KMS-11 (cell line): ENCODE results near the gene TFG.

Experiments
- H2AFZ ChIP-seq: fragments of 200-600 bp; sonication (generic); 2 replicates; pipeline ENCODE4 v1.6.1; 2016; ENCODE audit warnings: antibody characterized with exemption, mixed run types, low read depth
- H3K27ac ChIP-seq: fragments of 200-600 bp; sonication (generic); 2 replicates; pipeline ENCODE4 v1.6.1; 2016; ENCODE audit warnings: mild to moderate bottlenecking, mixed run types
- H3K27me3 ChIP-seq: fragments of 200-600 bp; sonication (generic); 2 replicates; pipeline ENCODE4 v1.6.1; 2017; ENCODE audit warnings: mild to moderate bottlenecking, low read depth, mixed run types, moderate library complexity; ENCODE audit not compliant: insufficient read depth
- H3K36me3 ChIP-seq: fragments of 200-600 bp; sonication (generic); 2 replicates; pipeline ENCODE4 v1.6.1; 2017; ENCODE audit warnings: mild to moderate bottlenecking, mixed run types; ENCODE audit not compliant: insufficient read depth
- H3K4me1 ChIP-seq: fragments of 200-600 bp; sonication (generic); 2 replicates; pipeline ENCODE4 v1.6.1; 2016; ENCODE audit warnings: mild to moderate bottlenecking, low read depth, mixed run types; ENCODE audit not compliant: poor library complexity, severe bottlenecking
- H3K4me2 ChIP-seq: fragments of 200-600 bp; sonication (generic); 2 replicates; pipeline ENCODE4 v1.7.0; 2016; ENCODE audit warnings: mild to moderate bottlenecking, mixed run types
- H3K4me3 ChIP-seq: fragments of 200-600 bp; sonication (generic); IDR thresholded peaks from 2 replicates; pipeline ENCODE4 v1.6.1; 2017; ENCODE audit warnings: low read depth, low read length, mixed read lengths; ENCODE audit not compliant: insufficient read depth
- H3K79me2 ChIP-seq: fragments of 200-600 bp; sonication (generic); 2 replicates; pipeline ENCODE4 v1.6.1; 2016; ENCODE audit warnings: low read depth, mixed run types; ENCODE audit not compliant: insufficient read depth
- H3K9ac ChIP-seq: fragments of 200-600 bp; sonication (generic); 2 replicates; pipeline ENCODE4 v1.6.1; 2016; ENCODE audit warnings: mild to moderate bottlenecking, mixed run types
- H4K20me1 ChIP-seq: fragments of 200-600 bp; sonication (generic); 2 replicates; pipeline ENCODE4 v1.6.1; 2016; ENCODE audit warnings: mild to moderate bottlenecking, mixed run types; ENCODE audit not compliant: insufficient read depth
- CTCF ChIP-seq: fragments of 200-600 bp; sonication (generic); conservative IDR thresholded peaks from 2 replicates; pipeline ENCODE4 v1.6.1; 2017; ENCODE audit warnings: low read depth, mild to moderate bottlenecking, antibody characterized with exemption, low read length, moderate library complexity, mixed read lengths

TFG gene

GRCh38 chr3:100782906-100783305, 73.6 kb downstream of the TFG start:
- no peak overlapping the region for H3K27ac ChIP-seq
- no peaks in the 10 kb centered on the region for H4K20me1 ChIP-seq
- no peak overlapping the region for H3K9ac ChIP-seq
- H2AFZ ChIP-seq, result no peak overlapping the region
- no peaks in the 10 kb centered on the region for H3K27me3 ChIP-seq
- no peaks in the 10 kb centered on the region for H3K36me3 ChIP-seq
- H3K4me2 ChIP-seq, result no peak overlapping the region
- peaks cover 9% of the 10 kb centered on the region for H3K4me1 ChIP-seq
- H3K4me3 ChIP-seq, result no peak overlapping the region
- TF ChIP-seq CTCF, result no peak
- no peaks in the 10 kb centered on the region for H3K79me2 ChIP-seq

- H3K27ac ChIP-seq, result no peak overlapping the region
- H3K4me3 ChIP-seq, result no peak overlapping the region
- no peak overlapping the region for H3K9ac ChIP-seq
- H4K20me1 ChIP-seq, result no peaks in the 10 kb centered on the region
- H3K36me3 ChIP-seq, result no peaks in the 10 kb centered on the region
- H2AFZ ChIP-seq, result no peak overlapping the region
- H3K79me2 ChIP-seq, result no peaks in the 10 kb centered on the region
- H3K4me1 ChIP-seq, result peaks cover 9% of the 10 kb centered on the region
- no peak overlapping the region for H3K4me2 ChIP-seq
- no peaks in the 10 kb centered on the region for H3K27me3 ChIP-seq
- no peak for TF ChIP-seq CTCF
Measured at GRCh38 chr3:100783619-100784018, 74.3 kb downstream of the TFG start.

- TF ChIP-seq CTCF, result no peak
- no peak overlapping the region for H3K4me3 ChIP-seq
Measured at GRCh38 chr3:100789579-100789978, 80.3 kb downstream of the TFG start.

GRCh38 chr3:100796556-100796955, 87.3 kb downstream of the TFG start:
- TF ChIP-seq CTCF, result peak; percentile 56
- no peak overlapping the region for H3K9ac ChIP-seq

More at GRCh38 chr3:100789579-100789978, 80.3 kb downstream of the TFG start:
- Histone ChIP-seq H2AFZ (no peak overlapping the region), H4K20me1 (no peaks in the 10 kb centered on the region), H3K79me2 (no peaks in the 10 kb centered on the region), H3K36me3 (no peaks in the 10 kb centered on the region), H3K27me3 (no peaks in the 10 kb centered on the region), H3K9ac (no peak overlapping the region), H3K4me2 (no peak overlapping the region), H3K27ac (no peak overlapping the region), H3K4me1 (peaks cover 9% of the 10 kb centered on the region)

More at GRCh38 chr3:100796556-100796955, 87.3 kb downstream of the TFG start:
- H3K27ac ChIP-seq, result no peak overlapping the region
- no peaks in the 10 kb centered on the region for H4K20me1 ChIP-seq
- peak overlapping the region; percentile 15 for H3K4me2 ChIP-seq
- no peaks in the 10 kb centered on the region for H3K36me3 ChIP-seq
- peak overlapping the region; percentile 47 for H2AFZ ChIP-seq
- no peaks in the 10 kb centered on the region for H3K27me3 ChIP-seq
- H3K4me3 ChIP-seq, result no peak overlapping the region
- H3K4me1 ChIP-seq, result no peaks in the 10 kb centered on the region
- no peaks in the 10 kb centered on the region for H3K79me2 ChIP-seq
